NCI-H1436 treated with DMSO at 0.1 percent for 48 hours (cell line): ENCODE data around the gene TALDO1.

Experiments
- DNase-seq: peaks from one replicate; lab custom pipeline; 2025; lab: John Stamatoyannopoulos, UW

TALDO1 gene

GRCh38 chr11:801097-801780 lies 54.0 kb downstream of the TALDO1 start:
- DNase-seq: no peak

- no peak for DNase-seq
Observed at GRCh38 chr11:802018-802617, 54.9 kb downstream of the TALDO1 start.

GRCh38 chr11:802693-803466 lies 55.6 kb downstream of the TALDO1 start:
- no peak for DNase-seq

- no peak for DNase-seq
Observed at GRCh38 chr11:803467-803742, 56.1 kb downstream of the TALDO1 start.

GRCh38 chr11:803770-804598 lies 56.7 kb downstream of the TALDO1 start:
- no peak for DNase-seq

GRCh38 chr11:804599-804964 lies 57.3 kb downstream of the TALDO1 start:
- DNase-seq: no peak

GRCh38 chr11:808427-809286 lies 61.4 kb downstream of the TALDO1 start:
- DNase-seq: no peak

GRCh38 chr11:809287-810039 lies 62.2 kb downstream of the TALDO1 start, which contains the start of gene RPLP2:
RPLP2 (plus strand) TSS chr11:809967; CDS start chr11:810235, 268 bp downstream.
- DNase-seq: peak; percentile 83

- DNase-seq: no peak
Observed at GRCh38 chr11:810040-810567, 62.8 kb downstream of the TALDO1 start.

- DNase-seq: no peak
Observed at GRCh38 chr11:811446-812245, 64.4 kb downstream of the TALDO1 start.

- DNase-seq: no peak
Observed at GRCh38 chr11:812390-812789, 65.1 kb downstream of the TALDO1 start.

GRCh38 chr11:813072-813455 lies 65.8 kb downstream of the TALDO1 start:
- DNase-seq: no peak

GRCh38 chr11:813456-814096 lies 66.3 kb downstream of the TALDO1 start:
- no peak for DNase-seq
